Mesendoderm (in vitro differentiated cells): ENCODE results near the gene HMCN1.

ENCODE experiments used
- DNase-seq: peaks from one replicate; pipeline ENCODE4 v3.0.0; 2013
- H2AK5ac ChIP-seq: 2 replicates; pipeline ENCODE4 v1.6.1; 2013; ENCODE audit warnings: low read length, inconsistent platforms
- H2BK120ac ChIP-seq: 2 replicates; pipeline ENCODE4 v1.6.1; 2013; ENCODE audit warnings: low read depth, mild to moderate bottlenecking, low read length, moderate library complexity, mixed read lengths
- H2BK15ac ChIP-seq: replicated peaks from 2 replicates; pipeline ENCODE4 v1.6.1; 2013; ENCODE audit warnings: low read depth, mild to moderate bottlenecking, moderate library complexity
- H2BK5ac ChIP-seq: 2 replicates; pipeline ENCODE4 v1.6.1; 2013; ENCODE audit warnings: low read length, inconsistent platforms
- H3K18ac ChIP-seq: 2 replicates; pipeline ENCODE4 v1.6.1; 2013; ENCODE audit warnings: mild to moderate bottlenecking, low read length, mixed read lengths
- H3K23ac ChIP-seq: one replicate; pipeline ENCODE4 v1.6.1; 2013; ENCODE audit warnings: low read length
- H3K27ac ChIP-seq: 2 replicates; pipeline ENCODE4 v1.5.1; 2013; ENCODE audit warnings: low read depth, mild to moderate bottlenecking, inconsistent platforms, low read length, moderate library complexity
- H3K27me3 ChIP-seq: 2 replicates; pipeline ENCODE4 v1.6.1; 2013; ENCODE audit warnings: low read length, control low read depth, mild to moderate bottlenecking, inconsistent platforms; ENCODE audit not compliant: insufficient read depth, poor library complexity
- H3K36me3 ChIP-seq: 2 replicates; pipeline ENCODE4 v1.6.1; 2013; ENCODE audit warnings: low read length, inconsistent platforms; ENCODE audit not compliant: control insufficient read depth, insufficient read depth
- H3K4ac ChIP-seq: one replicate; pipeline ENCODE4 v1.6.1; 2013; ENCODE audit warnings: low read depth, mild to moderate bottlenecking, low read length, moderate library complexity
- H3K4me1 ChIP-seq: 2 replicates; pipeline ENCODE4 v1.6.1; 2013; ENCODE audit warnings: low read depth, low read length, inconsistent platforms; ENCODE audit not compliant: control insufficient read depth
- H3K4me2 ChIP-seq: 2 replicates; pipeline ENCODE4 v1.6.1; 2013; ENCODE audit warnings: low read length
- H3K4me3 ChIP-seq: 2 replicates; pipeline ENCODE4 v1.5.1; 2013; ENCODE audit warnings: mild to moderate bottlenecking, low read length
- H3K56ac ChIP-seq: one replicate; pipeline ENCODE4 v1.6.1; 2013; ENCODE audit warnings: low read length
- H3K79me1 ChIP-seq: 2 replicates; pipeline ENCODE4 v1.6.1; 2013; ENCODE audit warnings: low read length, inconsistent platforms
- H3K79me2 ChIP-seq: 2 replicates; pipeline ENCODE4 v1.6.1; 2013; ENCODE audit warnings: mild to moderate bottlenecking, low read length; ENCODE audit not compliant: control insufficient read depth, insufficient read depth
- H3K9ac ChIP-seq: 2 replicates; pipeline ENCODE4 v1.6.1; 2013; ENCODE audit warnings: low read length, inconsistent platforms
- H4K5ac ChIP-seq: one replicate; pipeline ENCODE4 v1.6.1; 2013; ENCODE audit warnings: low read length
- H4K8ac ChIP-seq: one replicate; pipeline ENCODE4 v1.6.1; 2013; ENCODE audit warnings: low read depth, mild to moderate bottlenecking, control low read depth, low read length, moderate library complexity
- WGBS: extraction: QIAGEN DNeasy Blood & Tissue Kit; methylation state at CpG from one replicate; pipeline ENCODE4 v1.1.7; 2013; ENCODE audit warnings: low lambda C conversion rate, missing lambda C conversion rate; ENCODE audit not compliant: insufficient coverage; ENCODE audit errors: extremely low coverage; 5-methylcytosine and 5-hydroxymethylcytosine counted together

HMCN1 gene

GRCh38 chr1:185871627-185872150 lies 137.5 kb downstream of the HMCN1 start:
- no peak overlapping the region for H3K18ac ChIP-seq
- H4K8ac ChIP-seq, result no peak overlapping the region
- no peaks in the 10 kb centered on the region for H3K36me3 ChIP-seq
- H2BK120ac ChIP-seq, result no peak overlapping the region
- no peaks in the 10 kb centered on the region for H3K79me2 ChIP-seq
- no peak overlapping the region for H2BK5ac ChIP-seq
- H2AK5ac ChIP-seq, result no peak overlapping the region
- no peak overlapping the region for H3K9ac ChIP-seq
- H3K27ac ChIP-seq, result no peak overlapping the region
- no peak overlapping the region for H3K4ac ChIP-seq
- H2BK15ac ChIP-seq, result no peak overlapping the region
- no peak for DNase-seq
- H3K4me1 ChIP-seq, result no peaks in the 10 kb centered on the region
- no peak overlapping the region for H4K5ac ChIP-seq
- no peak overlapping the region for H3K4me3 ChIP-seq
- H3K79me1 ChIP-seq, result no peaks in the 10 kb centered on the region
- H3K56ac ChIP-seq, result no peak overlapping the region
- no peak overlapping the region for H3K4me2 ChIP-seq
- no peaks in the 10 kb centered on the region for H3K27me3 ChIP-seq
- H3K23ac ChIP-seq, result no peak overlapping the region
- WGBS, result no CpG with 5 or more reads among the region's 2 CpGs

- no peaks in the 10 kb centered on the region for H3K4me1 ChIP-seq
- H4K8ac ChIP-seq, result no peak overlapping the region
- no CpG with 5 or more reads among the region's 2 CpGs for WGBS
- H3K79me2 ChIP-seq, result no peaks in the 10 kb centered on the region
- no peak overlapping the region for H2BK5ac ChIP-seq
- H2BK15ac ChIP-seq, result no peak overlapping the region
- no peak overlapping the region for H3K27ac ChIP-seq
- H2AK5ac ChIP-seq, result no peak overlapping the region
- H3K79me1 ChIP-seq, result no peaks in the 10 kb centered on the region
- H3K27me3 ChIP-seq, result no peaks in the 10 kb centered on the region
- H3K4me3 ChIP-seq, result no peak overlapping the region
- DNase-seq, result no peak
- H3K4me2 ChIP-seq, result no peak overlapping the region
- no peak overlapping the region for H2BK120ac ChIP-seq
- no peak overlapping the region for H3K4ac ChIP-seq
- H3K23ac ChIP-seq, result no peak overlapping the region
- no peaks in the 10 kb centered on the region for H3K36me3 ChIP-seq
- H3K9ac ChIP-seq, result no peak overlapping the region
- H3K56ac ChIP-seq, result no peak overlapping the region
- no peak overlapping the region for H3K18ac ChIP-seq
- no peak overlapping the region for H4K5ac ChIP-seq
These were observed 140.1 kb downstream of the HMCN1 start for GRCh38 chr1:185874246-185874645.

- Histone ChIP-seq H3K4me3 (no peak overlapping the region), H3K79me2 (no peaks in the 10 kb centered on the region), H3K23ac (no peak overlapping the region), H2BK5ac (no peak overlapping the region), H2AK5ac (no peak overlapping the region), H4K8ac (no peak overlapping the region), H2BK15ac (no peak overlapping the region), H2BK120ac (no peak overlapping the region), H3K27me3 (no peaks in the 10 kb centered on the region), H3K18ac (no peak overlapping the region), H3K79me1 (no peaks in the 10 kb centered on the region), H3K36me3 (no peaks in the 10 kb centered on the region), H4K5ac (no peak overlapping the region), H3K4ac (no peak overlapping the region), H3K4me1 (no peaks in the 10 kb centered on the region), H3K9ac (no peak overlapping the region), H3K56ac (no peak overlapping the region), H3K27ac (no peak overlapping the region), H3K4me2 (no peak overlapping the region)
- DNase-seq, result no peak
These were observed 146.1 kb downstream of the HMCN1 start for GRCh38 chr1:185880330-185880729.

GRCh38 chr1:185880779-185881333 lies 146.7 kb downstream of the HMCN1 start:
- WGBS, result no CpG with 5 or more reads among the region's 7 CpGs
- H3K4me2 ChIP-seq, result no peak overlapping the region

GRCh38 chr1:185886046-185886445 lies 151.9 kb downstream of the HMCN1 start:
- no peak overlapping the region for H3K4me3 ChIP-seq
- H3K4ac ChIP-seq, result no peak overlapping the region
- no peak overlapping the region for H4K8ac ChIP-seq
- no peak overlapping the region for H3K4me2 ChIP-seq
- H2BK5ac ChIP-seq, result no peak overlapping the region
- no peaks in the 10 kb centered on the region for H3K36me3 ChIP-seq
- H3K18ac ChIP-seq, result no peak overlapping the region
- no peak overlapping the region for H3K9ac ChIP-seq
- DNase-seq, result no peak
- no peak overlapping the region for H3K27ac ChIP-seq
- WGBS, result no CpG with 5 or more reads among the region's 1 CpG
- H3K27me3 ChIP-seq, result no peaks in the 10 kb centered on the region
- H3K56ac ChIP-seq, result no peak overlapping the region
- no peaks in the 10 kb centered on the region for H3K79me2 ChIP-seq
- H2BK120ac ChIP-seq, result no peak overlapping the region
- H3K23ac ChIP-seq, result no peak overlapping the region
- no peaks in the 10 kb centered on the region for H3K79me1 ChIP-seq
- H4K5ac ChIP-seq, result no peak overlapping the region
- no peak overlapping the region for H2AK5ac ChIP-seq
- H2BK15ac ChIP-seq, result no peak overlapping the region
- no peaks in the 10 kb centered on the region for H3K4me1 ChIP-seq

More at GRCh38 chr1:185880779-185881333, 146.7 kb downstream of the HMCN1 start:
- Histone ChIP-seq H3K79me1 (no peaks in the 10 kb centered on the region), H3K4me1 (no peaks in the 10 kb centered on the region), H3K27ac (no peak overlapping the region), H2BK15ac (no peak overlapping the region), H2BK5ac (no peak overlapping the region), H3K9ac (no peak overlapping the region), H4K8ac (no peak overlapping the region), H3K23ac (no peak overlapping the region), H3K4me3 (no peak overlapping the region), H2AK5ac (no peak overlapping the region), H3K56ac (no peak overlapping the region), H3K36me3 (no peaks in the 10 kb centered on the region), H3K79me2 (no peaks in the 10 kb centered on the region), H2BK120ac (no peak overlapping the region), H4K5ac (no peak overlapping the region), H3K18ac (no peak overlapping the region), H3K4ac (no peak overlapping the region), H3K27me3 (no peaks in the 10 kb centered on the region)
- no peak for DNase-seq

GRCh38 chr1:185886671-185887070 lies 152.5 kb downstream of the HMCN1 start:
- H4K8ac ChIP-seq, result no peak overlapping the region
- H3K4me3 ChIP-seq, result no peak overlapping the region
- H3K27ac ChIP-seq, result no peak overlapping the region
- H3K4me1 ChIP-seq, result no peaks in the 10 kb centered on the region
- no peak overlapping the region for H2AK5ac ChIP-seq
- no peak overlapping the region for H3K23ac ChIP-seq
- no peak overlapping the region for H3K9ac ChIP-seq
- H2BK120ac ChIP-seq, result no peak overlapping the region
- H3K4me2 ChIP-seq, result no peak overlapping the region
- H3K79me1 ChIP-seq, result no peaks in the 10 kb centered on the region
- H3K79me2 ChIP-seq, result no peaks in the 10 kb centered on the region
- H3K56ac ChIP-seq, result no peak overlapping the region
- H3K27me3 ChIP-seq, result no peaks in the 10 kb centered on the region
- H3K36me3 ChIP-seq, result no peaks in the 10 kb centered on the region
- no CpG with 5 or more reads among the region's 4 CpGs for WGBS
- H2BK5ac ChIP-seq, result no peak overlapping the region
- H3K4ac ChIP-seq, result no peak overlapping the region
- no peak overlapping the region for H3K18ac ChIP-seq
- no peak overlapping the region for H4K5ac ChIP-seq
- DNase-seq, result no peak
- H2BK15ac ChIP-seq, result no peak overlapping the region
